Pancreas (tissue), 10 donors: ENCODE measurements around the gene ISLR. TPM values are rescaled to one million over a fixed set of nuclear protein-coding genes. Genes with fewer than 3 reads are reported as not detected.
A peak's percentile ranks its signal among the peaks of the same experiment; 100 is the strongest.

Source experiments
- ATAC-seq, 4 donors: fragments of 200-7000 bp; cut with Tn5 transposase; one replicate each; pipeline versions ENCODE4 v1.8.0 to v1.9.1; 2020; ENCODE audit warnings: mild to moderate bottlenecking in 4 of 4, moderate library complexity in 4 of 4
- DNase-seq, 6 donors: peaks; one replicate each; pipeline ENCODE4 v3.0.0-alpha.2; 2020
- FAIRE-seq: peaks from 2 replicates; lab custom pipeline; 2012; peaks lifted over from hg19 to GRCh38; lab: Jason Lieb, UNC
- H3K27ac ChIP-seq, 4 donors: fragments of 200-600 bp; sonication (generic); 1 replicate in 3 of 4; 2 replicates in 1 of 4; pipeline versions ENCODE4 v1.5.0 to v1.8.0; 2020
- H3K27me3 ChIP-seq, 4 donors: fragments of 200-600 bp; one replicate each; pipeline ENCODE4 v1.8.0; 2021
- H3K36me3 ChIP-seq, 3 donors: fragments of 200-600 bp; sonication (generic) in 1 of 3; one replicate each; pipeline versions ENCODE4 v1.5.0 to v1.8.0; 2020 to 2021
- H3K4me1 ChIP-seq, 3 donors: fragments of 200-600 bp; one replicate each; pipeline ENCODE4 v1.8.0; 2021
- H3K4me3 ChIP-seq, 4 donors: fragments of 200-600 bp; sonication (generic) in 2 of 4; one replicate each; pipeline versions ENCODE4 v1.5.0 to v1.8.0; 2020 to 2021
- H3K9me3 ChIP-seq, 4 donors: fragments of 200-600 bp; one replicate each; pipeline ENCODE4 v1.8.0; 2021
- WGBS, 2 donors: extraction: QIAGEN DNeasy Blood & Tissue Kit; methylation state at CpG; one replicate each; pipeline ENCODE4 v1.1.7; 2013; 5-methylcytosine and 5-hydroxymethylcytosine counted together
- intact Hi-C, 3 donors: fragments of 100-400 bp; cut with DNase I; formaldehyde crosslinking; loops; one replicate each; pipeline versions ENCODE4 v1.11.1 to v1.14.2; 2022
- polyA plus RNA-seq, 2 donors: library from polyadenylated mRNA; stranded (reverse); fragments of 200-250 nt; gene quantifications; one replicate each; pipeline ENCODE4 v1.2.3, GENCODE V29; 2013
- total RNA-seq, 6 donors: library from RNA; stranded (reverse); fragmentation: NEBNext Ultra II Directional in 4 of 6; extraction: Animal tissue kit (Norgen Biotek cat#: 25700) in 4 of 6; gene quantifications; one replicate each; pipeline versions ENCODE4 v1.2.1 to v1.2.4, GENCODE V29; 2021 to 2023
- TF ChIP-seq, protein P1 (sequence below), 4 donors: fragments of 200-600 bp; sonication (generic) in 3 of 4; IDR thresholded peaks; one replicate each; pipeline versions ENCODE4 v1.5.0 to v1.8.0; 2021; ENCODE audit warnings: antibody characterized with exemption in 4 of 4
- donor health status: healthy with polysubstance abuse.
- donor health status: DM: no; HTN: no; CAD: no; lungs with moderate emphysema.
- donor health status: DM: no; HTN: no; CAD: no.
- donor health status: control.
- donor health status: control.
- donor health status: Bipolar disorder and iron deficiency.
- donor health status: DM: yes; HTN: yes; CAD: no.
- donor health status: DM: no; HTN: no; CAD: no.
- donor health status: DM: no; HTN: no; CAD: no.
- donor health status: DM: yes; HTN: yes; CAD: no.

The ISLR gene
- total and polyA plus RNA-seq, 8 donors: 1.5 to 29.4 (median 3.3) TPM

DNA sequence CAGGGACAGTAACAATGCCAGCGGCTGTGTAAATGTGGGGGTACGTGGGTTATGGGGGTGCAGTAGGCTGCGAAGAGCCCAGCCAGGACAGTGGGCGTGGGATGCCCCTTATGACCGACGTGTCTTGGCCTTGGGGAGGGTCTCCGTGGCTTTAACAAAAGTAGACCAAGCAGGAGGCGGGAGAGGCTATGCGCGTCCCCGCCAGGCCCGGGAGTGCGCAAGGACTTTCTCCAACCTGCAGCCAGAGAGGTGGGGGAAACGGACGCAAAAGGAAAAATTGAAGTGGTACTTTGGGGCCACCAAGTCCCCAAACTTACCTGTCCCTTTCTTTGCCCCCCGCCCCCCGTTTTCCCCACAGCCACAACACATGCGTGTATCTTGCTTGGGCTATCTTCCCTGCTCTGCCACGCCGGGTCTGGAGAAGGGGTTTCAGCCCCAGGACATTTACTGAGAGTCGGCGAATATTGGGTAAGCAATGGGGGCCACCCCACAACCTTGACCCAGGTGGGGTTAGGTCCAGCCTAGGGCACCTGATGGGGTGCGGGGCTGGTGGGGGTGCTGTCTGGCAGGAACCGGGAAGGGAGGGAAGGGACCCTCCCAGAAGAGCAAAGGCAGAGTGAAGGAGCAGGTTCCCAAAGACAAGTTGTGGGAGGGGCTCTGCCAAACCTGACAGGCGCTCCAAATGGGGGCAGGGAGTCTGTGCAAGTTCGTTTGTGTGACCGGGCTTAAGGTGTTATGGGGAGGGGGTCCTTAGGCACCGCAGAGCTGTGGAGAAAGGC lies 42.5 kb upstream of the ISLR start:
- ATAC-seq (no peak), DNase-seq (no peak), FAIRE-seq (no peak)
- WGBS, 2 donors: 8 to 9% methylated on average over 25 to 28 of the region's 28 CpGs
- Histone ChIP-seq H3K36me3 (no peaks in the 10 kb centered on the region), H3K4me1 (peaks cover 0 to 16% (median 4%) of the 10 kb centered on the region in 3 donors), H3K4me3 (no peak overlapping the region), H3K27ac (no peak overlapping the region), H3K27me3 (peaks cover 0 to 55% (median 6%) of the 10 kb centered on the region in 4 donors), H3K9me3 (no peaks in the 10 kb centered on the region)
- TF ChIP-seq, protein P1, sequence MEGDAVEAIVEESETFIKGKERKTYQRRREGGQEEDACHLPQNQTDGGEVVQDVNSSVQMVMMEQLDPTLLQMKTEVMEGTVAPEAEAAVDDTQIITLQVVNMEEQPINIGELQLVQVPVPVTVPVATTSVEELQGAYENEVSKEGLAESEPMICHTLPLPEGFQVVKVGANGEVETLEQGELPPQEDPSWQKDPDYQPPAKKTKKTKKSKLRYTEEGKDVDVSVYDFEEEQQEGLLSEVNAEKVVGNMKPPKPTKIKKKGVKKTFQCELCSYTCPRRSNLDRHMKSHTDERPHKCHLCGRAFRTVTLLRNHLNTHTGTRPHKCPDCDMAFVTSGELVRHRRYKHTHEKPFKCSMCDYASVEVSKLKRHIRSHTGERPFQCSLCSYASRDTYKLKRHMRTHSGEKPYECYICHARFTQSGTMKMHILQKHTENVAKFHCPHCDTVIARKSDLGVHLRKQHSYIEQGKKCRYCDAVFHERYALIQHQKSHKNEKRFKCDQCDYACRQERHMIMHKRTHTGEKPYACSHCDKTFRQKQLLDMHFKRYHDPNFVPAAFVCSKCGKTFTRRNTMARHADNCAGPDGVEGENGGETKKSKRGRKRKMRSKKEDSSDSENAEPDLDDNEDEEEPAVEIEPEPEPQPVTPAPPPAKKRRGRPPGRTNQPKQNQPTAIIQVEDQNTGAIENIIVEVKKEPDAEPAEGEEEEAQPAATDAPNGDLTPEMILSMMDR (IDR thresholded peaks at IDR 0.05): no peak
- intact Hi-C loops: no loop called here

DNA sequence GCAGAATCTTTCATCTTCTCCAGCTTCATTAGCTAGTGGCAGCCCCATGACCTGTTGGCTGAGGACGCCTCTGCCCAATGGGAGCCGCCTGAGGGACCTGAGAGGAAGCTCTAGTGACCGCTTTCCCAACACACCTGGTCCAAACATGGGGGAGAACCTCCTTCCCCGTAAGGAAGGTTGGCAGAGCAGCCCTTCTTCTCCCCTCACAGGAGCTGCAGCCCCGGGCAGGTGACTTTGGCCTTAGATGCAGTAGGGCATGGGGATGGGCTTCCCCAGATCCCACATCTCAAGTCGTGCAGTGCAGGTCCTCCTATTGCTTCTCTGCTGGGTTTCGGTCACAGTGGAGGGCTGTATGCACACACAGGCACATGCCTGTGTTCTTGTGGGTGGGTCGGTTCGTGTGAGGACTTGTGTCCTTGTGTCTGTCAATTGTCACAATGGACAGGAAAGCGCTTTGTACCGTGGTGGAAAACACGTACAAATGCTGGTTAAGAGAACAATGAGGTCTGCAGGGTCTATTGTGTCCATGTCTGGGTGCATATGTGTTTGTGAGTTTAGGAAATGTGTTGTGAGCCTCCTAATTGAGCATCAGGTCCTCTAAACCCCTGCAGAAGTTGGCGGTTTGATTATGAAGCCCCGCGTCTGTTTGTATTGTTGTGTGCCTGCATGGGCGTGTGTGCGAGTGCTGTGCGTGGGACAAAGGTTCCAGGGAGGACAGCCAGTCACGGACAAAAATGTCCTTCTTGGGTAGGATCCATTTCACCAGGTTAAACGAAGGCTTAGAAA lies 41.7 kb upstream of the ISLR start:
- no peak overlapping the region for H3K4me3 ChIP-seq
- H3K27ac ChIP-seq: no peak overlapping the region
- H3K9me3 ChIP-seq: no peaks in the 10 kb centered on the region
- 13% methylated on average over 20 of the region's 20 CpGs for WGBS, 2 donors
- peaks cover 0 to 21% (median 4%) of the 10 kb centered on the region in 3 donors for H3K4me1 ChIP-seq
- FAIRE-seq: no peak
- TF ChIP-seq, protein P1 (IDR thresholded peaks at IDR 0.05): no peak
- intact Hi-C loops: no loop called here
- H3K36me3 ChIP-seq: no peaks in the 10 kb centered on the region
- no peak for DNase-seq
- peaks cover 0 to 55% (median 6%) of the 10 kb centered on the region in 4 donors for H3K27me3 ChIP-seq
- ATAC-seq: no peak

DNA sequence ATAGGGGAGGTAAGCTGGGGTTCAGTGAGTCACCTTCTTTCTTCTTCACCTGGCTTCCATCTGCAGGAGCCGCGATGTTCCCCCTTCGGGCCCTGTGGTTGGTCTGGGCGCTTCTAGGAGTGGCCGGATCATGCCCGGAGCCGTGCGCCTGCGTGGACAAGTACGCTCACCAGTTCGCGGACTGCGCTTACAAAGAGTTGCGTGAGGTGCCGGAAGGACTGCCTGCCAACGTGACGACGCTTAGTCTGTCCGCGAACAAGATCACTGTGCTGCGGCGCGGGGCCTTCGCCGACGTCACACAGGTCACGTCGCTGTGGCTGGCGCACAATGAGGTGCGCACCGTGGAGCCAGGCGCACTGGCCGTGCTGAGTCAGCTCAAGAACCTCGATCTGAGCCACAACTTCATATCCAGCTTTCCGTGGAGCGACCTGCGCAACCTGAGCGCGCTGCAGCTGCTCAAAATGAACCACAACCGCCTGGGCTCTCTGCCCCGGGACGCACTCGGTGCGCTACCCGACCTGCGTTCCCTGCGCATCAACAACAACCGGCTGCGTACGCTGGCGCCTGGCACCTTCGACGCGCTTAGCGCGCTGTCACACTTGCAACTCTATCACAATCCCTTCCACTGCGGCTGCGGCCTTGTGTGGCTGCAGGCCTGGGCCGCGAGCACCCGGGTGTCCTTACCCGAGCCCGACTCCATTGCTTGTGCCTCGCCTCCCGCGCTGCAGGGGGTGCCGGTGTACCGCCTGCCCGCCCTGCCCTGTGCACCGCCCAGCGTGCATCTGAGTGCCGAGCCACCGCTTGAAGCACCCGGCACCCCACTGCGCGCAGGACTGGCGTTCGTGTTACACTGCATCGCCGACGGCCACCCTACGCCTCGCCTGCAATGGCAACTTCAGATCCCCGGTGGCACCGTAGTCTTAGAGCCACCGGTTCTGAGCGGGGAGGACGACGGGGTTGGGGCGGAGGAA lies 40.5 kb upstream of the ISLR start:
- 11 to 12% methylated on average over 90 of the region's 90 CpGs for WGBS, 2 donors
- H3K9me3 ChIP-seq: no peaks in the 10 kb centered on the region
- peaks cover 0 to 54% (median 4%) of the 10 kb centered on the region in 4 donors for H3K27me3 ChIP-seq
- TF ChIP-seq, protein P1 (IDR thresholded peaks at IDR 0.05): no peak
- DNase-seq: no peak
- peaks cover 0 to 18% (median 3%) of the 10 kb centered on the region in 3 donors for H3K4me1 ChIP-seq
- intact Hi-C loops: no loop called here
- no peak for FAIRE-seq
- no peak for ATAC-seq
- no peak overlapping the region for H3K27ac ChIP-seq
- H3K4me3 ChIP-seq: no peak overlapping the region
- no peaks in the 10 kb centered on the region for H3K36me3 ChIP-seq

DNA sequence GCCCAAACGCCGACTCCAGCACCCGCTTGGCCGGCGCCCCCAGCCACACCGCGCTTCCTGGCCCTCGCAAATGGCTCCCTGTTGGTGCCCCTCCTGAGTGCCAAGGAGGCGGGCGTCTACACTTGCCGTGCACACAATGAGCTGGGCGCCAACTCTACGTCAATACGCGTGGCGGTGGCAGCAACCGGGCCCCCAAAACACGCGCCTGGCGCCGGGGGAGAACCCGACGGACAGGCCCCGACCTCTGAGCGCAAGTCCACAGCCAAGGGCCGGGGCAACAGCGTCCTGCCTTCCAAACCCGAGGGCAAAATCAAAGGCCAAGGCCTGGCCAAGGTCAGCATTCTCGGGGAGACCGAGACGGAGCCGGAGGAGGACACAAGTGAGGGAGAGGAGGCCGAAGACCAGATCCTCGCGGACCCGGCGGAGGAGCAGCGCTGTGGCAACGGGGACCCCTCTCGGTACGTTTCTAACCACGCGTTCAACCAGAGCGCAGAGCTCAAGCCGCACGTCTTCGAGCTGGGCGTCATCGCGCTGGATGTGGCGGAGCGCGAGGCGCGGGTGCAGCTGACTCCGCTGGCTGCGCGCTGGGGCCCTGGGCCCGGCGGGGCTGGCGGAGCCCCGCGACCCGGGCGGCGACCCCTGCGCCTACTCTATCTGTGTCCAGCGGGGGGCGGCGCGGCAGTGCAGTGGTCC lies 39.7 kb upstream of the ISLR start:
- Histone ChIP-seq H3K4me3 (no peak overlapping the region), H3K9me3 (no peaks in the 10 kb centered on the region), H3K27me3 (peaks cover 0 to 46% (median 2%) of the 10 kb centered on the region in 4 donors), H3K27ac (no peak overlapping the region), H3K36me3 (no peaks in the 10 kb centered on the region), H3K4me1 (peaks cover 0 to 15% (median 0%) of the 10 kb centered on the region in 3 donors)
- no peak for FAIRE-seq
- ATAC-seq: no peak
- DNase-seq: peak in 1 of 6 donors; percentile 68
- TF ChIP-seq, protein P1 (IDR thresholded peaks at IDR 0.05): no peak
- 11 to 14% methylated on average over 70 to 71 of the region's 71 CpGs for WGBS, 2 donors
- intact Hi-C loops: no loop called here
